Neutrophil (primary cell): Measurements from ENCODE around the gene AKT1S1.

Experiments
- H3K27ac ChIP-seq: fragments of 200-600 bp; sonication (generic); 2 replicates; pipeline ENCODE4 v1.5.1; 2016; ENCODE audit warnings: mild to moderate bottlenecking, moderate library complexity
- H3K27me3 ChIP-seq: fragments of 200-600 bp; sonication (generic); 2 replicates; pipeline ENCODE4 v1.6.0; 2016; ENCODE audit warnings: mild to moderate bottlenecking
- H3K36me3 ChIP-seq: fragments of 200-600 bp; sonication (generic); 2 replicates; pipeline ENCODE4 v1.5.1; 2017
- H3K4me1 ChIP-seq, 2 experiments: fragments of 200-600 bp in 1 of 2; sonication (generic) in 1 of 2; 1 replicate in 1 of 2; 2 replicates in 1 of 2; pipeline versions ENCODE4 v1.5.1 to v1.6.1; 2013 to 2016; ENCODE audit warnings: low read depth in 1 of 2, low read length in 1 of 2, mild to moderate bottlenecking in 1 of 2, moderate library complexity in 1 of 2; ENCODE audit not compliant: control insufficient read depth in 1 of 2, insufficient read depth in 1 of 2
- H3K4me3 ChIP-seq, 2 experiments: fragments of 200-600 bp in 1 of 2; sonication (generic) in 1 of 2; 1 replicate in 1 of 2; 2 replicates in 1 of 2; pipeline ENCODE4 v1.5.1; 2013 to 2016; ENCODE audit warnings: low read depth in 1 of 2, low read length in 1 of 2, mild to moderate bottlenecking in 1 of 2, moderate library complexity in 1 of 2
- H3K9me3 ChIP-seq: fragments of 200-600 bp; sonication (generic); 2 replicates; pipeline ENCODE4 v1.5.1; 2016
- CTCF ChIP-seq: fragments of 200-600 bp; sonication (generic); IDR thresholded peaks from 2 replicates; pipeline ENCODE4 v1.5.1; 2016; ENCODE audit warnings: antibody characterized with exemption

AKT1S1 gene

GRCh38 chr19:49882643-49883042 is 5.5 kb upstream of the AKT1S1 start:
- no peak overlapping the region for H3K27ac ChIP-seq
- H3K36me3 ChIP-seq: peaks cover 60% of the 10 kb centered on the region
- no peaks in the 10 kb centered on the region for H3K27me3 ChIP-seq
- H3K4me1 ChIP-seq: peaks cover 14 to 17% of the 10 kb centered on the region in 2 experiments
- TF ChIP-seq CTCF: no peak
- no peak overlapping the region for H3K4me3 ChIP-seq
- H3K9me3 ChIP-seq: no peaks in the 10 kb centered on the region

DNA sequence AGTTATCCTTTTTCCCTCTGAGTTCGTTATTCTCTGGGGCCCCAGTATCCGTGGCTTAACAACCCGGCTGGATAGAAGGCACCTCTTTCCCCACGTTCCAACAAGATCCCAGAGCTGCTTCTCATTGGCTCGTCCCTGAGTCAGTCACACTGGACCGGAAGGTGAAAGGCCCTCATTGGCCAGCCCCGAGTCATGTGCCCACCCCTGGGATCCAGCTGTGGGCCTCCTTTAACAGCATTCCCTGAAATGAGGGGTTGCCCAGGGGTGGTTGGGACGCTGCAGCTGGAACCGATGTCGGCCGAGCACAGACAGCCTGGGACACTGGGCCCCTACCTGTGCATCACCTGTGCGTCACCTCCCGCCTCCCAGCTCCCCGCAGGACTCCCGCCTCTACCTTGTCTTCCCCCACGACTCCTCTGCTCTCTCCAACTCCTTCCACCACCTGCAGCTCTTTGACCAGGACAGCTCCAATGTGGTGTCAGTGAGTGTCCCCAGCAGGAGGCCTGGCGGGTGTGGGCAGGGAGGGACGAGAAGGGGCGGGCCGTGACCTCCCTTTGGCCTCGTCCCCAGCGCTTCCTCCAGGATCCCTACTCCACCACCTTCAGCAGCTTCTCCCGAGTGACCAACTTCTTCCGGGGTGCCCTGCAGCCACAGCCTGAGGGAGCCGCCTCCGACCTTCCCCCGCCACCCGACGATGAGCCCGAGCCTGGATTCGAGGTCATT is 4.7 kb upstream of the AKT1S1 start:
- no peak for TF ChIP-seq CTCF
- Histone ChIP-seq H3K36me3 (peaks cover 54% of the 10 kb centered on the region), H3K4me1 (peaks cover 14 to 17% of the 10 kb centered on the region in 2 experiments), H3K27me3 (no peaks in the 10 kb centered on the region), H3K4me3 (no peak overlapping the region), H3K27ac (no peak overlapping the region), H3K9me3 (no peaks in the 10 kb centered on the region)

- Histone ChIP-seq H3K4me1 (peaks cover 14 to 17% of the 10 kb centered on the region in 2 experiments), H3K9me3 (no peaks in the 10 kb centered on the region), H3K4me3 (no peak overlapping the region), H3K27me3 (no peaks in the 10 kb centered on the region), H3K36me3 (peaks cover 52% of the 10 kb centered on the region), H3K27ac (no peak overlapping the region)
- no peak for TF ChIP-seq CTCF
Measured at GRCh38 chr19:49881186-49881585, 4.0 kb upstream of the AKT1S1 start.

DNA sequence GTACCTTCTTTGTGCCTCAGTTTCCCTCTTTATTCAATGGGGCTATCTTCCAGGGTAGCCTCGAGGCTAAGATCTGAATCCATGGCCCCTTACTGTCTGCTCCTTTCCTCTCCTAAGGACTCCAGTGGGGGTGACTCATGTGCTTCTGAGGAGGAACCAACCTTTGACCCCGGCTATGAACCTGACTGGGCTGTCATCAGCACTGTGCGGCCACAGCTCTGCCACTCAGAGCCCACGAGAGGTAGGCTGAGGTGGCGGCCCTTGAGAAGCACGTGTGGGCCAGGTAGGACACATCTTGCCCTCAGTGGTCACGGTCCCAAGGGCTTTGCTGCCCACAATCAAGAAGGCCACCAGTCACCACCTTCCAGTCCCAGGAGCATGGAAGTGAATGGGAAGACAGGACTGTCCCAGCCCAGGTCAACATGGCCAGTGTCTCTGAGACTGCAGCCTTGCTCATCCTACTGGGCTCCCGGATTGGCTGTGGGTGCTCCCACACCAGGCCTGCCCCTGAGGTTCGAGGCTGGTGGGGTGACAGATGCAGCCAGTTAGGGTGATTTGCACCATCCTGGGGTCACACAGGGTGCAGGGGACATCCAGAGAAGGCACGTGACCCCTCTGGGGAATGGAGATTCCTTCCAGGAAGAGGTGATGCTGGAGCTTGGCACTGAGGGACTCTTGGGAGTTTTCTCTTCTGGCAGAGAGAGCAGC is 3.2 kb upstream of the AKT1S1 start:
- TF ChIP-seq CTCF: no peak
- Histone ChIP-seq H3K4me3 (no peak overlapping the region), H3K27ac (no peak overlapping the region), H3K4me1 (peaks cover 20 to 23% of the 10 kb centered on the region in 2 experiments), H3K9me3 (no peaks in the 10 kb centered on the region), H3K27me3 (no peaks in the 10 kb centered on the region), H3K36me3 (peaks cover 52% of the 10 kb centered on the region)

GRCh38 chr19:49879243-49879963 is 2.2 kb upstream of the AKT1S1 start:
- H3K9me3 ChIP-seq: no peaks in the 10 kb centered on the region
- H3K36me3 ChIP-seq: peaks cover 44% of the 10 kb centered on the region
- H3K4me3 ChIP-seq: no peak overlapping the region
- peaks cover 21 to 23% of the 10 kb centered on the region in 2 experiments for H3K4me1 ChIP-seq
- no peak for TF ChIP-seq CTCF
- no peaks in the 10 kb centered on the region for H3K27me3 ChIP-seq
- H3K27ac ChIP-seq: peak overlapping the region; percentile 95
